Mucosa of descending colon (tissue), 3 donors: ENCODE measurements around the gene NDFIP2. TPM values are rescaled to one million over a fixed set of nuclear protein-coding genes. Genes with fewer than 3 reads are reported as not detected.

ENCODE experiments used
- ATAC-seq: fragments of 200-7000 bp; cut with Tn5 transposase; one replicate; pipeline ENCODE4 v1.9.1; 2020; ENCODE audit warnings: mild to moderate bottlenecking, moderate library complexity
- DNase-seq, 3 donors: peaks; one replicate each; pipeline ENCODE4 v3.0.0-alpha.2; 2020
- H3K36me3 ChIP-seq: fragments of 200-600 bp; one replicate; pipeline ENCODE4 v1.8.0; 2021; ENCODE audit warnings: low read depth, mild to moderate bottlenecking
- H3K4me1 ChIP-seq: fragments of 200-600 bp; one replicate; pipeline ENCODE4 v1.8.0; 2021; ENCODE audit warnings: low read depth, mild to moderate bottlenecking
- H3K4me3 ChIP-seq: fragments of 200-600 bp; one replicate; pipeline ENCODE4 v1.8.0; 2021; ENCODE audit warnings: mild to moderate bottlenecking
- H3K9me3 ChIP-seq: fragments of 200-600 bp; one replicate; pipeline ENCODE4 v1.8.0; 2021; ENCODE audit warnings: mild to moderate bottlenecking
- intact Hi-C, 2 donors: fragments of 100-400 bp; cut with DNase I in 1 of 2; cut with micrococcal nuclease in 1 of 2; formaldehyde crosslinking; loops; one replicate each; pipeline versions ENCODE4 v1.11.0 to v1.11.1; 2022; cut with DNase I, micrococcal nuclease
- total RNA-seq, 3 donors: library from RNA; stranded (reverse); fragmentation: NEBNext Ultra II Directional in 2 of 3; extraction: Animal tissue kit (Norgen Biotek cat#: 25700) in 2 of 3; gene quantifications; one replicate each; pipeline versions ENCODE4 v1.2.1 to v1.2.4, GENCODE V29; 2021 to 2023
- TF ChIP-seq, protein P1 (sequence below): fragments of 200-600 bp; IDR thresholded peaks from one replicate; pipeline ENCODE4 v1.8.0; 2022; ENCODE audit warnings: antibody characterized with exemption, mild to moderate bottlenecking
- donor health status: DM: no; HTN: no; CAD: no; lungs with moderate emphysema.
- donor health status: DM: no; HTN: no; CAD: no.
- donor health status: DM: no; HTN: yes; CAD: no.

NDFIP2 gene
- total RNA-seq, 3 donors from 2014 or later, result 64.9 to 141 (median 136) TPM

DNA sequence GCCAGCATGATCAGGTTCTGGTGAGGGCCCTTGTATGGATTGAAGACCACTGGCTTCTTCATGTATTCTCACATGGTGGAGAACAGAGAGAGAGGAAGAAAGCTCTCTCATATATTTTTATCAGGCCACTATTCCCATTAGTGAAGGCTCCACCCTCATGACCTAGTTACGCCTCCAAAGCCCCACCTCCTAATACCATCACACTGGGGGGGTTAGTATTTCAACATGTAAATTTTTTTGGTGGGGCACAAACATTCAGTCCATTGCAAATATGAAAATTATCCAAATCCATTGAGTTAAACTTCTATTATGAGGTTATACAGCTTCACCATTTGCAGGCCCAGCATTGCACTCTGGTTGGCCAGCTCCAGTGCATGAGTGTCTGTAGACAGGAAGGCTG, 41.7 kb upstream of the NDFIP2 start:
- no peak for DNase-seq
- H3K4me3 ChIP-seq, result no peak overlapping the region
- no peaks in the 10 kb centered on the region for H3K9me3 ChIP-seq
- TF ChIP-seq, protein P1, sequence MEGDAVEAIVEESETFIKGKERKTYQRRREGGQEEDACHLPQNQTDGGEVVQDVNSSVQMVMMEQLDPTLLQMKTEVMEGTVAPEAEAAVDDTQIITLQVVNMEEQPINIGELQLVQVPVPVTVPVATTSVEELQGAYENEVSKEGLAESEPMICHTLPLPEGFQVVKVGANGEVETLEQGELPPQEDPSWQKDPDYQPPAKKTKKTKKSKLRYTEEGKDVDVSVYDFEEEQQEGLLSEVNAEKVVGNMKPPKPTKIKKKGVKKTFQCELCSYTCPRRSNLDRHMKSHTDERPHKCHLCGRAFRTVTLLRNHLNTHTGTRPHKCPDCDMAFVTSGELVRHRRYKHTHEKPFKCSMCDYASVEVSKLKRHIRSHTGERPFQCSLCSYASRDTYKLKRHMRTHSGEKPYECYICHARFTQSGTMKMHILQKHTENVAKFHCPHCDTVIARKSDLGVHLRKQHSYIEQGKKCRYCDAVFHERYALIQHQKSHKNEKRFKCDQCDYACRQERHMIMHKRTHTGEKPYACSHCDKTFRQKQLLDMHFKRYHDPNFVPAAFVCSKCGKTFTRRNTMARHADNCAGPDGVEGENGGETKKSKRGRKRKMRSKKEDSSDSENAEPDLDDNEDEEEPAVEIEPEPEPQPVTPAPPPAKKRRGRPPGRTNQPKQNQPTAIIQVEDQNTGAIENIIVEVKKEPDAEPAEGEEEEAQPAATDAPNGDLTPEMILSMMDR, result no peak
- intact Hi-C loops, result no loop called here
- no peaks in the 10 kb centered on the region for H3K36me3 ChIP-seq
- H3K4me1 ChIP-seq, result peaks cover 22% of the 10 kb centered on the region
- ATAC-seq, result no peak

DNA sequence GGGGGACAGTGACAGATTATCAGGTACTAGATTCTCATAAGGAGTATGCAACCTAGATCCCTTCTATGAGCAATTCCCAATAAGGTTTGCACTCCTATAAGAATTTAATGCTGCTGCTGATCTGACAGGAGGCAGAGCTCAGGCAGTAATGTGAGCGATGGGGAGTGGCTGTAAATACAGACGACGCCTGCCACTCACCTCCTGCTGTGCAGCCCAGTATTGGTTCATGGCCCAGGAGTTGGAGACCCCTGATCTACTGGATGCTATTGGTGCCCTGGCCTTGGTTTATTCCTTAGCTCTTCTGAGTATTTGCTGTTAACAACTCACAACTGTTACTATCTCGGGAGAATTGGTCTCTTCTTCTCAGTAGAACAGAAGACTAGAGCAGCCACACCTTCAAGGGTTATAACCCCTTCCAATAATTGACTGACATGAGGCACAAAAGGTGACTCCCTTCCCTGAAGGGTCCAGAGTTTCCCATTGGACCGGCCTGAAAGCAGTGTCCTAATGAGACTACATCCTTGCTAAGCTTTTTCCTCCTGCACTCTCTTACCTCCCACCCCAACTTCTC, 39.9 kb upstream of the NDFIP2 start:
- ATAC-seq, result peak; percentile 87
- H3K36me3 ChIP-seq, result no peaks in the 10 kb centered on the region

DNA sequence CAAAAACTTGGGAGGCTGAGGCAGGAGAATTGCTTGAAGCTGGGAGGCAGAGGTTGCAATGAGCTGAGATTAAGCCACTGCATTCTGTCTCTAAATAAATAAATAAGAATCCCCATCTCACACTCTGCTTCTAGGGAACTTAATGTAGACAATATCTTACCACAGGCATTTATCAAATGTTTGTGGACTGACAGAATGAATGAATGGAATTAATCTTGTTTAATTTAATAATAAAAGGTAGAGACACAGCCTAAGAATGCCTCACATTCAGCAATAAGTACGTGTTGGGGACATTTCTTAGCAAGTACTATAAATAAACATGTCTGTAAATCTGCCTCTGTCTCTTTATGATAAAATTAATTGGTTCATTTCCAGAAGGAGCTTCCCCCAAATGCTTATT, 38.7 kb upstream of the NDFIP2 start:
- TF ChIP-seq, protein P1, result no peak
- H3K4me3 ChIP-seq, result no peak overlapping the region
- ATAC-seq (peak; percentile 1), DNase-seq (no peak)
- intact Hi-C loops, result no loop called here
- peaks cover 22% of the 10 kb centered on the region for H3K4me1 ChIP-seq
- H3K9me3 ChIP-seq, result no peaks in the 10 kb centered on the region
- H3K36me3 ChIP-seq, result no peaks in the 10 kb centered on the region

More for the DNA sequence above, 39.9 kb upstream of the NDFIP2 start:
- Histone ChIP-seq H3K4me1 (peaks cover 22% of the 10 kb centered on the region), H3K9me3 (no peaks in the 10 kb centered on the region), H3K4me3 (no peak overlapping the region)
- peak; percentile 54 to 66 (median 56) for DNase-seq
- intact Hi-C loops, result no loop called here
- TF ChIP-seq, protein P1, result no peak

DNA sequence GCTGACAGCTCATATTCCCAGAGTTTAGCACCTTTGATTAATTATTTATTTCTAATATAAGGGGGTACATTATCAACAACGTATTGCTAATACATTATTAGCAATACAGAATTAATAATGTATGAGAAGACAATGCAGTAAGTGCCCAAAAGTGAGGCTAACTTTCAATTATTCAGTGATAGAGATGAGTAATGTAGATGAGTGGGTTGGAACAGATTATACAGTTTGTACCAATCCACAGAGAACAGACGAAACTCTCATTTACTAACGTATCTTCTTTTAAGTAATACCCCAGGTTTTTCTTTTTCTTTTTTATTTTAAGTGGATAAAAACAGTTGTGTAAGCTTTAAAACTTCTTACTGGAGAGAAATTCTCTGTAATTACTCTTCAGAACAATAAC, 38.2 kb upstream of the NDFIP2 start:
- intact Hi-C loops, result no loop called here
- no peaks in the 10 kb centered on the region for H3K9me3 ChIP-seq
- TF ChIP-seq, protein P1, result no peak
- H3K4me3 ChIP-seq, result no peak overlapping the region
- DNase-seq (no peak), ATAC-seq (no peak)
- H3K4me1 ChIP-seq, result peaks cover 22% of the 10 kb centered on the region
- no peaks in the 10 kb centered on the region for H3K36me3 ChIP-seq

DNA sequence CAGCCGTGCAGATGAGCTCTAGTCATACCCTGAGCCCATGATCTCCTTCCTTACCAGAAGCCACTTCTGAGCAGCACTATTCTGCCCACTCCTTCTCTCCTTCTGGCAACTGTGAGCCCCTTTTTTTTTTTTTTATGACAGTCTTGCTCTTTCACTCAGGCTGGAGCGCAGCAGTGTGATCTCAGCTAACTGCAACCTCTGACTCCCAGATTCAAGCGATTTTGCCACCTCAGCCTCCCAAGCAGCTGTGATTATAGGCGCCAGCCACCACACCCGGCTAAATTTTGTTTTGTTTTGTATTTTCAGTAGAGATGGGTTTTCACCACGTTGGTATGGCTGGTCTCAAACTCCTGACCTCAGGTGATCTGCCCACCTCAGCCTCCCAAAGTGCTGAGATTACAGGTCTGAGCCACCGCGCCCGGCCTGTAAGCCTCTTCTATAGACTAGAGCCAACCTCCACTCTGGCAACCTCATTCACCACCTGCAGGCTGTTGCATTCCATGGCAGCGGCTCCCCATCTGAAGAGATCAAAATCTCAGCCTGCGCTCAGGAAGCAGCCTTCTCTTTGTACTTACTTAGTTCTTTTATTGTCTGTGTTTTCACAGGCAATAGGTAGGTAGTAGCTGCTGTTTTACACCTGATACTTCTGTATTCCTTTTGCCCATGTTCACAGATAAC, 34.8 kb upstream of the NDFIP2 start:
- H3K36me3 ChIP-seq, result no peaks in the 10 kb centered on the region
- intact Hi-C loops, result no loop called here
- no peak for ATAC-seq
- TF ChIP-seq, protein P1, result no peak
- peaks cover 6% of the 10 kb centered on the region for H3K4me1 ChIP-seq
- H3K9me3 ChIP-seq, result no peaks in the 10 kb centered on the region
- DNase-seq, result no peak
- H3K4me3 ChIP-seq, result no peak overlapping the region
